Measurements from ENCODE around the gene KDM4B. TPM values are rescaled to one million over a fixed set of nuclear protein-coding genes. Genes with fewer than 3 reads are reported as not detected.

KDM4B gene
- polyA plus RNA-seq, 1 of the 3 experiments (the other 2 are of a cell fraction): 12.2 TPM

DNA sequence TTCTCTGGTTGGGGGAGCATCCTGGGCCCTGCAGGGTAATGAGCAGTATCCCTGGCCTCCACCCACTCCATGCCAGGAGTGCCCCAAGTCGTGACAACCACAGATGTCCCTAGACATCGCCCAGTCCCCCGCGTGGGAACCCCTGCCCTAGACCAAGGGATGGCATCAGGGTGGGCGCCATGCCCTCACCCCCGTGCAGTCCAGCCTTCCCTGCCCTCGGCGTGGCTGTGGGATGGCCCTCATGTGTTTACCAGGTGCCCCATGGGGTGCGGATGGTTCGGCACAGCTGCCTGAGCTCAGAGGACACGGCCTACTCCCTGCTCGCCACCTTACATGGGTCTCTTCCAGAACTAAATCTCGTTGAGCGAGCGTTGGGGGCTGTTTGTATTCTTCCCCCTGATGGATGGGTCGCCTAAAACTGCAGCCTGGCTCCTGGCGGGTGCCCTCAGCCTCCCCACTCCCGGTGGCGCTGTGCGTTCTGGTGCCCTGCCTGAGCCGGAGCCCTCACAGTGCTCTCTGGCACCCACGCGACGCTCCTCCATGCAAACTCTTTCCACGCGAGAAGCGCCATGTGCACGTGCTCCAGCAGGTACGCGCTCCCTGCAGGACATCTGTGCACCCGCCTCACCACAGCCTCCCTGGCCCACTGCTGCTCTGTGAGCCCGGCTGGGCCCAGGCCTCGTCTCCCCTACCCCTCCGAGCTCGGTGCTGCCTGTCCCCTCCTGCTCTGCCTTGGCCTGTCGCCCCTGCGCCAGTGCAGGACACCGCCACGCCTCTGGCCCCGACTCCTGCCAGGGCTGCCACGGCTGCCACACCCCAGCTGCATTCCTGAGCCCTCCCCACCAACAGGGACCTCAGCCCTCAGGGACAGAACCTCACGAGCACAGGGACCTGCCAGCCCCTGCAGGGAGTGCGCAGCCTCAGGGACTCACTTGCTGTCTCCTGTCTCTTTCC, 145.0 kb downstream of the KDM4B start:
- Histone ChIP-seq H3K9ac (no peak overlapping the region), H2AFZ (ENCODE audit: low read depth) (no peak overlapping the region), H4K20me1 (ENCODE audit: insufficient read depth) (no peaks in the 10 kb centered on the region), H3K9me2 (no peaks in the 10 kb centered on the region), H3K36me3 (replicated peaks in 1 of 2; ENCODE audit: control insufficient read depth in 1 of 2, insufficient read depth in 2 of 2, low read length in 1 of 2) (peaks cover 0 to 19% of the 10 kb centered on the region in 2 experiments), H3K27me3 (ENCODE audit: insufficient read depth) (no peaks in the 10 kb centered on the region), H3K27ac (ENCODE audit: low read depth in 2 of 2, low read length in 1 of 2) (no peak overlapping the region; a peak in 1 of 4 replicates), H3K9me3 (no peaks in the 10 kb centered on the region), H3F3A (replicated peaks; ENCODE audit: insufficient read depth) (no peaks in the 10 kb centered on the region), H3K4me3 (ENCODE audit: low read depth in 2 of 2, low read length in 1 of 2) (no peak overlapping the region), H3K4me1 (ENCODE audit: control insufficient read depth in 1 of 2, insufficient read depth in 2 of 2, low read depth in 1 of 2, low read length in 1 of 2) (peaks cover 13 to 26% of the 10 kb centered on the region in 2 experiments; a peak in 2 of 4 replicates), H3K4me2 (no peak overlapping the region), H3K79me2 (ENCODE audit: insufficient read depth) (no peaks in the 10 kb centered on the region)
- CTCF ChIA-PET: interaction anchor here (1.0 kb wide), 1 partner anchor 390 kb away, joined by 3 read pairs; no protein-coding TSS in a partner anchor
- DNase-seq: no peak
- POLR2A ChIA-PET: no interaction called here
- WGBS (ENCODE audit: low lambda C conversion rate): 98% methylated on average over 36 of the region's 43 CpGs
- no peak for TF ChIP-seq POLR2AphosphoS5 (IDR thresholded peaks at IDR 0.05; ENCODE audit: low read depth, low read length)
- TF ChIP-seq RFX5 (IDR thresholded peaks at IDR 0.05; ENCODE audit: low read length): no peak
- TF ChIP-seq REST (IDR thresholded peaks at IDR 0.05; ENCODE audit: low read depth, low read length): no peak
- no peak for TF ChIP-seq NRF1 (IDR thresholded peaks at IDR 0.05; ENCODE audit: low read depth, low read length)
- no peak for TF ChIP-seq ZBTB33 (IDR thresholded peaks at IDR 0.05; ENCODE audit: borderline replicate concordance, low read depth)
- no peak for TF ChIP-seq RCOR1 (IDR thresholded peaks at IDR 0.05; ENCODE audit: low read length)
- no peak for TF ChIP-seq NFIC (IDR thresholded peaks at IDR 0.05; ENCODE audit: borderline replicate concordance)
- TF ChIP-seq, protein P1, sequence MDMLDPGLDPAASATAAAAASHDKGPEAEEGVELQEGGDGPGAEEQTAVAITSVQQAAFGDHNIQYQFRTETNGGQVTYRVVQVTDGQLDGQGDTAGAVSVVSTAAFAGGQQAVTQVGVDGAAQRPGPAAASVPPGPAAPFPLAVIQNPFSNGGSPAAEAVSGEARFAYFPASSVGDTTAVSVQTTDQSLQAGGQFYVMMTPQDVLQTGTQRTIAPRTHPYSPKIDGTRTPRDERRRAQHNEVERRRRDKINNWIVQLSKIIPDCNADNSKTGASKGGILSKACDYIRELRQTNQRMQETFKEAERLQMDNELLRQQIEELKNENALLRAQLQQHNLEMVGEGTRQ (IDR thresholded peaks at IDR 0.05; ENCODE audit: borderline replicate concordance, low read depth, low read length): no peak
- no peak for TF ChIP-seq YY1 (IDR thresholded peaks at IDR 0.05; ENCODE audit: low read depth)
- no peak for TF ChIP-seq FOXM1 (IDR thresholded peaks at IDR 0.05; ENCODE audit: low read depth)
- no peak for TF ChIP-seq CTCF (IDR thresholded peaks at IDR 0.05)
- no peak for TF ChIP-seq TAF1 (IDR thresholded peaks at IDR 0.05; ENCODE audit: borderline replicate concordance, low read depth, low read length)
- TF ChIP-seq MEF2A (IDR thresholded peaks at IDR 0.05; ENCODE audit: borderline replicate concordance, low read depth): no peak
- TF ChIP-seq EP300 (IDR thresholded peaks at IDR 0.05; ENCODE audit: borderline replicate concordance in 1 of 2, low read depth in 1 of 2, low read length in 1 of 2): no peak
- no peak for TF ChIP-seq TEAD4 (IDR thresholded peaks at IDR 0.05; ENCODE audit: borderline replicate concordance, insufficient read depth)
- no peak for TF ChIP-seq EZH2phosphoT487 (IDR thresholded peaks at IDR 0.05; ENCODE audit: borderline replicate concordance, low read depth)
- TF ChIP-seq, protein P2, sequence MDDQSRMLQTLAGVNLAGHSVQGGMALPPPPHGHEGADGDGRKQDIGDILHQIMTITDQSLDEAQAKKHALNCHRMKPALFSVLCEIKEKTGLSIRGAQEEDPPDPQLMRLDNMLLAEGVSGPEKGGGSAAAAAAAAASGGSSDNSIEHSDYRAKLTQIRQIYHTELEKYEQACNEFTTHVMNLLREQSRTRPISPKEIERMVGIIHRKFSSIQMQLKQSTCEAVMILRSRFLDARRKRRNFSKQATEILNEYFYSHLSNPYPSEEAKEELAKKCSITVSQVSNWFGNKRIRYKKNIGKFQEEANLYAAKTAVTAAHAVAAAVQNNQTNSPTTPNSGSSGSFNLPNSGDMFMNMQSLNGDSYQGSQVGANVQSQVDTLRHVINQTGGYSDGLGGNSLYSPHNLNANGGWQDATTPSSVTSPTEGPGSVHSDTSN (IDR thresholded peaks at IDR 0.05): no peak
